ENCODE results near the gene LENG8. TPM values are rescaled to one million over a fixed set of nuclear protein-coding genes. Genes with fewer than 3 reads are reported as not detected.
A peak's percentile ranks its signal among the peaks of the same experiment; 100 is the strongest.

The LENG8 gene
- total RNA-seq, 1 experiment from 2014 or later = 267 TPM

DNA sequence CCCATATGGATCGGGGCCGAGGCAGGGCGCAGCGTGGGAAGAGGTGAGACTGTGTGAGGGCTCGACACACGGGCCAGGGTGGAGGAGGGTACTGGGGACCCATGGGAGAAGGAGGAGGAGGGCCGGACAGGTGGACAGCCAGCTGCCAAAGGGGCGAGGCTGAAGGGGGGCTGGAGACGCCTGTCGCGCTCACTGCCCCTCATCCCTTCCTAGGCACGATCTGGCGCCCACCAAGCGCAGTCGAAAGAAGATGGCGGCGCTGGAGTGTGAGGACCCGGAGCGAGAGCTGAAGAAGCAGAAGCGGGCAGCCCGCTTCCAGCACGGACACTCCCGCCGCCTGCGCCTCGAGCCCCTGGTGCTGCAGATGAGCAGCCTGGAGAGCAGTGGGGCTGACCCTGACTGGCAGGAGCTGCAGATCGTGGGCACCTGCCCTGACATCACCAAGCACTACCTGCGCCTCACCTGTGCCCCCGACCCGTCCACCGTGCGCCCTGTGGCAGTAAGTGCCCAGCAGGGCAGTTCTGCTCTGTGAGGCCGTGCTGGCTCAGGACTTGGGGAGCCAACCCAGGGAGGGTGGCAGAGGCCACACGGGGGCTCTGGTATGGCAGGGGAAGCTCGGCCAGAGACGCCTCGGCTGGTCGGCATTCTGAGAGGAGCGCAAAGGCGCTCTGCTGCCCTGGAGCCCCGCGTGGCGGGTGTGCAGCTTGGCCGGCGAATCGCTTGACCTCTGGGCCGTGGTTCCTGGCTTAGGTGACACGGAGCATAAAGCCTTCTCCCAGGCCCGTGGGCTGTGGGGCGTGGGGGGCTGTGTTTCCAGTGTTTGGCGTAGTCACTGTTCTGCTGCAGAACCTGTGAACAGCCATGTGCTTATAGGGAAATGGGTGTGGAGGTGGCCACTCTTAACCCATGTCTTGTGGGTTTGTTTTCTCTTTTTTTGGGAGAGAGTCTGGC, 7.7 kb downstream of the LENG8 start:
- intact Hi-C loops (cut with micrococcal nuclease; ENCODE audit: unreplicated experiment) = no loop called here
- no peak overlapping the region for H3K27ac Mint-ChIP-seq (ENCODE audit: unreplicated experiment)
- no TSS peak for BruUV-seq (replicated peaks)
- no peaks in the 10 kb centered on the region for H3K27me3 Mint-ChIP-seq (ENCODE audit: unreplicated experiment)
- no peak for DNase-seq
- TF ChIP-seq, protein P1, sequence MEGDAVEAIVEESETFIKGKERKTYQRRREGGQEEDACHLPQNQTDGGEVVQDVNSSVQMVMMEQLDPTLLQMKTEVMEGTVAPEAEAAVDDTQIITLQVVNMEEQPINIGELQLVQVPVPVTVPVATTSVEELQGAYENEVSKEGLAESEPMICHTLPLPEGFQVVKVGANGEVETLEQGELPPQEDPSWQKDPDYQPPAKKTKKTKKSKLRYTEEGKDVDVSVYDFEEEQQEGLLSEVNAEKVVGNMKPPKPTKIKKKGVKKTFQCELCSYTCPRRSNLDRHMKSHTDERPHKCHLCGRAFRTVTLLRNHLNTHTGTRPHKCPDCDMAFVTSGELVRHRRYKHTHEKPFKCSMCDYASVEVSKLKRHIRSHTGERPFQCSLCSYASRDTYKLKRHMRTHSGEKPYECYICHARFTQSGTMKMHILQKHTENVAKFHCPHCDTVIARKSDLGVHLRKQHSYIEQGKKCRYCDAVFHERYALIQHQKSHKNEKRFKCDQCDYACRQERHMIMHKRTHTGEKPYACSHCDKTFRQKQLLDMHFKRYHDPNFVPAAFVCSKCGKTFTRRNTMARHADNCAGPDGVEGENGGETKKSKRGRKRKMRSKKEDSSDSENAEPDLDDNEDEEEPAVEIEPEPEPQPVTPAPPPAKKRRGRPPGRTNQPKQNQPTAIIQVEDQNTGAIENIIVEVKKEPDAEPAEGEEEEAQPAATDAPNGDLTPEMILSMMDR (IDR thresholded peaks at IDR 0.05; ENCODE audit: unreplicated experiment) = no peak
- H3K4me3 Mint-ChIP-seq (ENCODE audit: low read depth, unreplicated experiment) = no peak overlapping the region
- CTCF ChIA-PET = no interaction called here
- H3K4me1 Mint-ChIP-seq (ENCODE audit: low read depth, unreplicated experiment) = peaks cover 25% of the 10 kb centered on the region
- H3K9me3 Mint-ChIP-seq (ENCODE audit: low read depth, unreplicated experiment) = no peaks in the 10 kb centered on the region
- peaks cover 94% of the 10 kb centered on the region for H3K36me3 Mint-ChIP-seq (ENCODE audit: insufficient read depth, unreplicated experiment)

DNA sequence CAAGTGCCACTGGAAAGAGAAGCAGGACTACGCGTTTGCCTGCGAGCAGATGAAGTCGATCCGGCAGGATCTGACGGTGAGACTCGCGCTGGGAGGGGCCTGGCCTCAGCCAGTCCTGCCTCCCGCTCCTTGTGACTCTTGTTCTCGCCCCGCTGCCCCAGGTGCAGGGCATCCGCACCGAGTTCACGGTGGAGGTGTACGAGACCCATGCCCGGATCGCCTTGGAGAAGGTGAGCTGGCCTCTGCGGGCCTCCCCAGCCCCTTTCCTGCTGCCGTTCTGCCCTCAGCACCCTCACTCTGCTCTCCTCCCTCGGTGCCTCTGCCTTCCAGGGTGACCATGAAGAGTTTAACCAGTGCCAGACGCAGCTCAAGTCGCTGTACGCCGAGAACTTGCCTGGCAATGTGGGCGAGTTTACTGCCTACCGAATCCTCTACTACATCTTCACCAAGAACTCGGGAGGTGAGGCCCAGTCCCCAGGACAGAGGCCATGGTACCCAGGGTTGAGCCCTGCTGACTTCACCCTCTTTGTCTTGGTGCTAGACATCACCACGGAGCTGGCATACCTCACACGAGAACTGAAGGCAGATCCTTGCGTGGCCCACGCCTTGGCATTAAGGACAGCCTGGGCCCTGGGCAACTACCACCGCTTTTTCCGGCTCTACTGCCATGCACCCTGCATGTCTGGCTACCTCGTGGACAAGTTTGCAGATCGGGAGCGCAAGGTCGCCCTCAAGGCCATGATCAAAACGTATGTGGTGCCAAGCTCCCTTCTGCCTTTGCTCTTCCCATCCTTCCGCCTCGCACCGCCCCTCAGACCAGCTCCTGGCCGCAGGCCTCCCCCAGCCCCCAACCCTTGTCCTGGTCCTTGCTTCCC, 9.0 kb downstream of the LENG8 start:
- H3K4me3 Mint-ChIP-seq (ENCODE audit: low read depth, unreplicated experiment) = no peak overlapping the region
- DNase-seq = no peak
- H3K4me1 Mint-ChIP-seq (ENCODE audit: low read depth, unreplicated experiment) = peaks cover 31% of the 10 kb centered on the region
- H3K27ac Mint-ChIP-seq (ENCODE audit: unreplicated experiment) = peak overlapping the region; percentile 1
- TF ChIP-seq, protein P1 (IDR thresholded peaks at IDR 0.05; ENCODE audit: unreplicated experiment) = no peak
- peaks cover 96% of the 10 kb centered on the region for H3K36me3 Mint-ChIP-seq (ENCODE audit: insufficient read depth, unreplicated experiment)
- CTCF ChIA-PET = no interaction called here
- TSS peak; percentile 1 for BruUV-seq (replicated peaks)
- no peaks in the 10 kb centered on the region for H3K27me3 Mint-ChIP-seq (ENCODE audit: unreplicated experiment)
- intact Hi-C loops (cut with micrococcal nuclease; ENCODE audit: unreplicated experiment) = no loop called here
- no peaks in the 10 kb centered on the region for H3K9me3 Mint-ChIP-seq (ENCODE audit: low read depth, unreplicated experiment)

DNA sequence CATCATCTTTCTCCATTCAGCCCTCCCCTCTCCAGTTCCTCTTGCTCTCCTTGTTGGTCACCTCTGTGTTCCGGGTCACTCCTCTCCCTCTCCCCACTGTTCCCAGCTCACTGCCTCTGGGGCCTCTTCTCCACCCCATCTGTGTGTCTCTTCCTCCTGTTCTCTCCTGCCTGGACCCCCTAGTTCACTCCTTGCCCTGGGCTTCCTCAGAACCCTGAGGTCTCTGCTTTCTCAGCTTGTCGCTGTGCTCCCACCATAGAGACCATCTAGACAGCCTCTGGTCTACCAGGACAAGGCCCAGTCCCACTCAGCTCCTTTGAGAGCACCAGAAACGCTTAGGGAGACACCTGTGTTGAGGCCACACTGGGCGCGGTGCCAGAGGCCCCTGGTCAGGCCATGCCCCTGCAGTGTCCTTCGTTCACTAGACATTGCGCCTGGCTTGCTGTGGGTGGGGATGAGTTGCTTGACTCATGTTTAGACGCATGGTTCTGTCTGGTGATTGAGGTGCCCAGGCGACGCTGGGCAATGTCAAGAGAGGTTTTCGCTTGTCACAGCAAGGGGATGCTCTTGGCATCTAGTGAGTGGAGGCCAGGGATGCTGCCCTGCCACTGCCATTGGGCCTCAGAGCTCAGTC, 9.8 kb downstream of the LENG8 start:
- H3K9me3 Mint-ChIP-seq (ENCODE audit: low read depth, unreplicated experiment) = no peaks in the 10 kb centered on the region
- CTCF ChIA-PET = no interaction called here
- intact Hi-C loops (cut with micrococcal nuclease; ENCODE audit: unreplicated experiment) = no loop called here
- TF ChIP-seq, protein P1 (IDR thresholded peaks at IDR 0.05; ENCODE audit: unreplicated experiment) = no peak
- no peaks in the 10 kb centered on the region for H3K27me3 Mint-ChIP-seq (ENCODE audit: unreplicated experiment)
- H3K4me1 Mint-ChIP-seq (ENCODE audit: low read depth, unreplicated experiment) = peaks cover 33% of the 10 kb centered on the region
- H3K27ac Mint-ChIP-seq (ENCODE audit: unreplicated experiment) = peak overlapping the region; percentile 1
- no peak for DNase-seq
- H3K4me3 Mint-ChIP-seq (ENCODE audit: low read depth, unreplicated experiment) = no peak overlapping the region
- no TSS peak for BruUV-seq (replicated peaks)
- H3K36me3 Mint-ChIP-seq (ENCODE audit: insufficient read depth, unreplicated experiment) = peaks cover 96% of the 10 kb centered on the region

Data from Calu3 (cell line).